ENCODE measurements around the gene GPBAR1.

GPBAR1 gene

DNA sequence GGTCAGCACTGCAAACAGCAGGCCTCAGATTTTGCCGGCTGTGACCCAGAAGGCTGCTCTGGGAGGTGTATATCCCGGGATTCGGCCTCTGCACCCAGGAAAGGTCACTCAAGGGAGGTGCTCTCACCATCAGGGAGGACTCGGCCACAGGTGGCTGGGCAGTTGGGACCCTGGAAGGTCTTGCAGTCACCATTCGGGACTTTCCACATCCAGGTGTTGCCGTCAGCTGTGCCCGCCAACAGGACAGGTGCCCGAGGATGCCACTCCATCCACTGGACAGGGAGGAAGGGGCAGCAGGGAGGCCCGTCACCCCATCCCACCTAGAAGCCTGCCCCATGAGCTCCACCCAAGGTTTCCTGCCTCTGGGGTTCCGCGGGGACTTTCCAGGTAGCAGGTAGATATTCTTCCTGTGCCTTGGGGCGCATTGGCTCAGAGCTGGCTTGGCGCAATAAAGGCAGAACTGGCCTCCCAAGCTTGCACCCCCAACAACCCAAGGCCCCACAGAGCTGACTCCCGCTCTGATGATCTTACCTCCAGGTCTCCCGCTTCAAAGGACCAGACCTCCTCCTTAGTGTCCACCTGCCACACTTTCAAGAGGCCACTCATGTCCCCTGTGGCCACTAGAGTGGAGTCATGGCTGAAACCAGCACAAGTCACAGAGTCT, 5.6 kb downstream of the GPBAR1 start:
- DNase-seq (ENCODE audit: low read depth in 1 of 2, low spot score in 1 of 2) = no peak
- no peak overlapping the region for H3K27ac ChIP-seq (replicated peaks)
- H3K27me3 ChIP-seq (ENCODE audit: insufficient read depth, poor library complexity, severe bottlenecking) = no peaks in the 10 kb centered on the region
- TF ChIP-seq SPI1 (IDR thresholded peaks at IDR 0.05; ENCODE audit: borderline replicate concordance, low read depth) (no peak), GABPA (IDR thresholded peaks at IDR 0.05; ENCODE audit: low read depth) (no peak), REST (IDR thresholded peaks at IDR 0.05; ENCODE audit: insufficient replicate concordance, low read depth) (no peak), POLR2AphosphoS5 (IDR thresholded peaks at IDR 0.05; ENCODE audit: low read depth) (no peak)
- TF ChIP-seq, protein P1, sequence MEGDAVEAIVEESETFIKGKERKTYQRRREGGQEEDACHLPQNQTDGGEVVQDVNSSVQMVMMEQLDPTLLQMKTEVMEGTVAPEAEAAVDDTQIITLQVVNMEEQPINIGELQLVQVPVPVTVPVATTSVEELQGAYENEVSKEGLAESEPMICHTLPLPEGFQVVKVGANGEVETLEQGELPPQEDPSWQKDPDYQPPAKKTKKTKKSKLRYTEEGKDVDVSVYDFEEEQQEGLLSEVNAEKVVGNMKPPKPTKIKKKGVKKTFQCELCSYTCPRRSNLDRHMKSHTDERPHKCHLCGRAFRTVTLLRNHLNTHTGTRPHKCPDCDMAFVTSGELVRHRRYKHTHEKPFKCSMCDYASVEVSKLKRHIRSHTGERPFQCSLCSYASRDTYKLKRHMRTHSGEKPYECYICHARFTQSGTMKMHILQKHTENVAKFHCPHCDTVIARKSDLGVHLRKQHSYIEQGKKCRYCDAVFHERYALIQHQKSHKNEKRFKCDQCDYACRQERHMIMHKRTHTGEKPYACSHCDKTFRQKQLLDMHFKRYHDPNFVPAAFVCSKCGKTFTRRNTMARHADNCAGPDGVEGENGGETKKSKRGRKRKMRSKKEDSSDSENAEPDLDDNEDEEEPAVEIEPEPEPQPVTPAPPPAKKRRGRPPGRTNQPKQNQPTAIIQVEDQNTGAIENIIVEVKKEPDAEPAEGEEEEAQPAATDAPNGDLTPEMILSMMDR (IDR thresholded peaks at IDR 0.05; ENCODE audit: insufficient read depth, low read length) = no peak
- H3K4me3 ChIP-seq (replicated peaks; ENCODE audit: insufficient read depth, low read length) = no peak overlapping the region

DNA sequence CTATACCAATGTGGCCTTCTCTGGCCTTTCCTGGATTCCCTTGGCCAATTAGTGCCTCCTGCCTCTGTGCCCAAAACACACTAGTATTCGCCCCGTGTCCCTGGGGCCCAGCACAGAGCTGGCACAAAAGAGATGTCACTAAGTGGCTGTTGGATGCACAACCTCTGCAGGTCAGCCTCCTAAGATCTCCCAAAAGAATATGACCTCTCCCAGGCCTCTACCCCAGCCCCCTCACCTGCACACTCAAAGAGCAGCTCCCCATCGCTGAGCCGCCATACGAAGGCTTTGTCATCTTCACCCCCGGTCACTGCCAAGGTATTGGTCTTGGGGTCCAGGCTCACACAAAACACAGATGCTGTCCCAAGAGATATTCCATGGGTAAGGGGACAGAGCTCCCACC, 6.4 kb downstream of the GPBAR1 start:
- TF ChIP-seq, protein P1 (IDR thresholded peaks at IDR 0.05; ENCODE audit: insufficient read depth, low read length) = no peak
- TF ChIP-seq GABPA (IDR thresholded peaks at IDR 0.05; ENCODE audit: low read depth) = no peak
- TF ChIP-seq POLR2AphosphoS5 (IDR thresholded peaks at IDR 0.05; ENCODE audit: low read depth) = no peak
- TF ChIP-seq REST (IDR thresholded peaks at IDR 0.05; ENCODE audit: insufficient replicate concordance, low read depth) = no peak
- TF ChIP-seq SPI1 (IDR thresholded peaks at IDR 0.05; ENCODE audit: borderline replicate concordance, low read depth) = no peak
- no peak overlapping the region for H3K4me3 ChIP-seq (replicated peaks; ENCODE audit: insufficient read depth, low read length)
- H3K27ac ChIP-seq (replicated peaks) = no peak overlapping the region
- DNase-seq (ENCODE audit: low read depth in 1 of 2, low spot score in 1 of 2) = no peak
- no peaks in the 10 kb centered on the region for H3K27me3 ChIP-seq (ENCODE audit: insufficient read depth, poor library complexity, severe bottlenecking)

- H3K4me3 ChIP-seq (replicated peaks; ENCODE audit: insufficient read depth, low read length) = peak within 1 kb of the TSS; percentile 98
- TF ChIP-seq SPI1 (IDR thresholded peaks at IDR 0.05; ENCODE audit: borderline replicate concordance, low read depth) (peak; percentile 40; the same call in 1 of the 2 replicates), GABPA (IDR thresholded peaks at IDR 0.05; ENCODE audit: low read depth) (peak; percentile 78), POLR2AphosphoS5 (IDR thresholded peaks at IDR 0.05; ENCODE audit: low read depth) (peak; percentile 70), REST (IDR thresholded peaks at IDR 0.05; ENCODE audit: insufficient replicate concordance, low read depth) (no peak)
- TF ChIP-seq, protein P1 (IDR thresholded peaks at IDR 0.05; ENCODE audit: insufficient read depth, low read length) = no peak
- peak; percentile 97 to 100 for DNase-seq (ENCODE audit: low read depth in 1 of 2, low spot score in 1 of 2)
- no peaks in the 10 kb centered on the region for H3K27me3 ChIP-seq (ENCODE audit: insufficient read depth, poor library complexity, severe bottlenecking)
- peak within 1 kb of the TSS; percentile 67 for H3K27ac ChIP-seq (replicated peaks)
Observed at GRCh38 chr2:218269900-218270720, 9.3 kb downstream of the GPBAR1 start, which contains the start of the genes AAMP and PNKD. TSS of gene AAMP (minus strand) at chr2:218270137. CDS start at chr2:218270086, 51 bp downstream. TSS of gene PNKD (plus strand) at chr2:218270519. CDS start at chr2:218270536, 17 bp downstream.

Data from HL-60 (cell line).